ENCODE results near the gene FRMD3.

DNA sequence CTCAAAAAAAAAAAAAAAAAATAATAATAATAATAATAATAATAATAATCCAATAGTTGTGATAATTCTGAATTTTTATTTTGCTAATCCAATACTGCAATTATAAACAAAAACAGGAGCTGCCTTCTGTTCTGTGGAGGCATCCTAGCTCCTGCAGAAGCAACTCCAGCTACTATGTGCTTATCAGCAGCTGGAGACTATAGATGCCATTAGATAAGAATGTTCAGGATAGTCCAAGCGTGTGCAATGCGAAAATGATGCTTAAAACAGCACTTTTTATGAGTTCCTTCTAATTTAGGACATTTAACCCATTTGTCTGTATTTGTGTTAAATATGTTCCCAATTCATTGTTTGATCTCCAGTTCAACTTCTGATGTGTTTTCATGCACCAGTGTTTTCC is 254.7 kb downstream of the FRMD3 start:
- TF ChIP-seq, protein P1, sequence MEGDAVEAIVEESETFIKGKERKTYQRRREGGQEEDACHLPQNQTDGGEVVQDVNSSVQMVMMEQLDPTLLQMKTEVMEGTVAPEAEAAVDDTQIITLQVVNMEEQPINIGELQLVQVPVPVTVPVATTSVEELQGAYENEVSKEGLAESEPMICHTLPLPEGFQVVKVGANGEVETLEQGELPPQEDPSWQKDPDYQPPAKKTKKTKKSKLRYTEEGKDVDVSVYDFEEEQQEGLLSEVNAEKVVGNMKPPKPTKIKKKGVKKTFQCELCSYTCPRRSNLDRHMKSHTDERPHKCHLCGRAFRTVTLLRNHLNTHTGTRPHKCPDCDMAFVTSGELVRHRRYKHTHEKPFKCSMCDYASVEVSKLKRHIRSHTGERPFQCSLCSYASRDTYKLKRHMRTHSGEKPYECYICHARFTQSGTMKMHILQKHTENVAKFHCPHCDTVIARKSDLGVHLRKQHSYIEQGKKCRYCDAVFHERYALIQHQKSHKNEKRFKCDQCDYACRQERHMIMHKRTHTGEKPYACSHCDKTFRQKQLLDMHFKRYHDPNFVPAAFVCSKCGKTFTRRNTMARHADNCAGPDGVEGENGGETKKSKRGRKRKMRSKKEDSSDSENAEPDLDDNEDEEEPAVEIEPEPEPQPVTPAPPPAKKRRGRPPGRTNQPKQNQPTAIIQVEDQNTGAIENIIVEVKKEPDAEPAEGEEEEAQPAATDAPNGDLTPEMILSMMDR (conservative IDR thresholded peaks at IDR 0.05; ENCODE audit: low read depth, low read length): no peak
- no peak for TF ChIP-seq EZH2phosphoT487 (IDR thresholded peaks at IDR 0.05; ENCODE audit: borderline replicate concordance, low read length)
